ENCODE data around the gene PABPN1.

PABPN1 gene

GRCh38 chr14:23301969-23302289 is 19.3 kb upstream of the PABPN1 start:
- TF ChIP-seq YY1 (IDR thresholded peaks at IDR 0.05; ENCODE audit: low read depth), result 0 out of 2 replicates have a peak, but pooled peaks have one; percentile 22
- no peak for TF ChIP-seq CREB1 (IDR thresholded peaks at IDR 0.05; ENCODE audit: low read depth)
- TF ChIP-seq ZBTB7A (IDR thresholded peaks at IDR 0.05; ENCODE audit: low read depth), result no peak
- TF ChIP-seq EP300 (IDR thresholded peaks at IDR 0.05; ENCODE audit: borderline replicate concordance), result no peak
- peak; percentile 96 for TF ChIP-seq MAX (IDR thresholded peaks at IDR 0.05)
- TF ChIP-seq NFIC (IDR thresholded peaks at IDR 0.05), result no peak
- TF ChIP-seq USF1 (IDR thresholded peaks at IDR 0.05), result no peak
- no peak for TF ChIP-seq CEBPB (IDR thresholded peaks at IDR 0.05)
- TF ChIP-seq FOXM1 (IDR thresholded peaks at IDR 0.05; ENCODE audit: borderline replicate concordance, low read depth), result no peak
- TF ChIP-seq TCF12 (IDR thresholded peaks at IDR 0.05; ENCODE audit: low read depth), result no peak; the same call in 1 of the 2 replicates
- no peak for TF ChIP-seq EGR1 (IDR thresholded peaks at IDR 0.05)
- TF ChIP-seq RAD21 (IDR thresholded peaks at IDR 0.05; ENCODE audit: low read depth), result no peak
- peak; percentile 49 for TF ChIP-seq TAF1 (IDR thresholded peaks at IDR 0.05; ENCODE audit: low read depth)
- TF ChIP-seq TEAD4 (IDR thresholded peaks at IDR 0.05), result no peak
- TF ChIP-seq REST (IDR thresholded peaks at IDR 0.05; ENCODE audit: low read depth), result no peak

- TF ChIP-seq CEBPB (IDR thresholded peaks at IDR 0.05) (no peak), TCF12 (IDR thresholded peaks at IDR 0.05; ENCODE audit: low read depth) (0 out of 2 replicates have a peak, but pooled peaks have one; percentile 14), TAF1 (IDR thresholded peaks at IDR 0.05; ENCODE audit: low read depth) (0 out of 2 replicates have a peak, but pooled peaks have one; percentile 2), MAX (IDR thresholded peaks at IDR 0.05) (0 out of 2 replicates have a peak, but pooled peaks have one; percentile 30)
These were observed 18.7 kb upstream of the PABPN1 start, which contains the start of gene PPP1R3E for GRCh38 chr14:23302290-23303225. Gene PPP1R3E, minus strand, starts transcription at chr14:23302859. Its CDS starts 283 bp downstream, at chr14:23302576.

DNA sequence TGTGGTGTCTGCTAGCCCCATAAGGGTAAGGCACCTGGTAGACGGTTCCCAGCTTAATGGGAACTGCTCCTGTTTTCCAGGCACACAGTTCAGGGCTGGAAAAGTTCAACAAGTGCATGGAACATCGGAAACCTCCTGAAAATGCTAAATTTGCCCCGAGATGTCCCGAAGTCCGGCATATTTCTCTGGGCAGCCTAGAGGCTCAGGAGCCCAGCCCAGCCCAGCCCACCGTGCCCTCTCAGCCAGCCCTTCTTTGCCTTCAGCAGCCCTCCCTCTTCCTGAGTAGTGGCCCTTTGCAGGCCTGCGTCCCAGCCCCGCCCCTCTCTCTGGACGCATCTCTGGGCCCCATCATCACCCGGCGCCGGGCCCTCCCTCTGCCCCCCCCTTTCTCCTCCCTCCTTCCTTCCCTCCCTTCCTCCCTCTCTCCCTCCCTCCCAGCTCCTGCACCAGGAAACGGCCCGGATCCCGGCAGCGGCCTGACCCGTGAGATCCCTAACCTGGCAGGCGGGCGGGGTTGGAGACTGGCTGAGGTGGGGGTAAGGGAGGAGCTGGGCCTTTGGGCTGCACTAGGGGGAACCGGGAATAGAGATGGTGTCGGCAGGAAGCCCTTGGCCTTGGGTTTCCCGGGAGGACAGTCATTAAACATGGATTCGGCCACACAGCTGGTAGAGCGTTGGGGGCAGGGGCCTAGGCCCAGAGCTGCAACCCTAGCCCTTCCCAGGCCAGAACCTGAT is 14.7 kb upstream of the PABPN1 start, which contains the start of gene BCL2L2:
Gene BCL2L2 (plus strand): TSS at position 422 of the 734 bp plus-strand sequence. CDS start 935 bp downstream, outside the sequence.
- TF ChIP-seq CREB1 (IDR thresholded peaks at IDR 0.05; ENCODE audit: low read depth) (peak; percentile 93), EP300 (IDR thresholded peaks at IDR 0.05; ENCODE audit: borderline replicate concordance) (no peak), YY1 (IDR thresholded peaks at IDR 0.05; ENCODE audit: low read depth) (peak; percentile 18; the same call in 1 of the 2 replicates), EGR1 (IDR thresholded peaks at IDR 0.05) (no peak), FOXM1 (IDR thresholded peaks at IDR 0.05; ENCODE audit: borderline replicate concordance, low read depth) (no peak), TEAD4 (IDR thresholded peaks at IDR 0.05) (0 out of 2 replicates have a peak, but pooled peaks have one; percentile 6), TAF1 (IDR thresholded peaks at IDR 0.05; ENCODE audit: low read depth) (peak; percentile 83), MAX (IDR thresholded peaks at IDR 0.05) (no peak), TCF12 (IDR thresholded peaks at IDR 0.05; ENCODE audit: low read depth) (peak; percentile 41; the same call in 1 of the 2 replicates), ZBTB7A (IDR thresholded peaks at IDR 0.05; ENCODE audit: low read depth) (0 out of 2 replicates have a peak, but pooled peaks have one; percentile 19), CEBPB (IDR thresholded peaks at IDR 0.05) (no peak)

DNA sequence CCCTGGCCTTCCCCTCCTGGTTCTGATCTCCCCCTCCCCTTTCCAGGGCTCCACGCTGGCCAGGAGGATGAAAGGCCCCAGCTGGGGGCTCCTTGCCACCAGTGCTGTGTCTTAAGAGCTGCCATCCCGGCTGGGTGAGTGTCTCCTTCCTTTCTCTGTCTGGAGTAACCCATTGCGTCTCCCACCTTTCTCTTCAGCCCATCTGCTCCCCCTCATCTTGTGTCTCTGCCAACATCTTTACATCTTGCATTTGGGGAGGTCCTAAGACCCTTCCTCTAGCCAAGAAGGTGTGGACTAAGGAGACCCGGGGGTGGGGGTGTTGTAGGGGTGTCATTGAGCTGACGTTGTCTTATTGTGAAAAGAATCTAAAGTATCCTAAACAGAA is 14.1 kb upstream of the PABPN1 start:
- TF ChIP-seq USF1 (IDR thresholded peaks at IDR 0.05) (no peak), RAD21 (IDR thresholded peaks at IDR 0.05; ENCODE audit: low read depth) (no peak), NFIC (IDR thresholded peaks at IDR 0.05) (no peak), EP300 (IDR thresholded peaks at IDR 0.05; ENCODE audit: borderline replicate concordance) (no peak), CEBPB (IDR thresholded peaks at IDR 0.05) (no peak), ZBTB7A (IDR thresholded peaks at IDR 0.05; ENCODE audit: low read depth) (no peak), TEAD4 (IDR thresholded peaks at IDR 0.05) (no peak), YY1 (IDR thresholded peaks at IDR 0.05; ENCODE audit: low read depth) (no peak), TAF1 (IDR thresholded peaks at IDR 0.05; ENCODE audit: low read depth) (no peak), MAX (IDR thresholded peaks at IDR 0.05) (no peak), FOXM1 (IDR thresholded peaks at IDR 0.05; ENCODE audit: borderline replicate concordance, low read depth) (no peak), REST (IDR thresholded peaks at IDR 0.05; ENCODE audit: low read depth) (no peak), CREB1 (IDR thresholded peaks at IDR 0.05; ENCODE audit: low read depth) (no peak), EGR1 (IDR thresholded peaks at IDR 0.05) (no peak), TCF12 (IDR thresholded peaks at IDR 0.05; ENCODE audit: low read depth) (no peak)

All from Ishikawa (cell line).